GM12878 (cell line): ENCODE results near the gene SRC. TPM values are rescaled to one million over a fixed set of nuclear protein-coding genes. Genes with fewer than 3 reads are reported as not detected.

ENCODE experiments used
- ATAC-seq: fragments of 200-7000 bp; cut with Tn5 transposase; 3 replicates; pipeline ENCODE4 v1.9.1; 2020; ENCODE audit warnings: mild to moderate bottlenecking, moderate library complexity
- BruUV-seq: library from RNA; stranded (reverse); fragments of 400-500 nt; replicated peaks from 2 replicates; lab custom pipeline; 2021; lab: Mats Ljungman, UMichigan
- CTCF ChIA-PET: fragments of 300-600 bp; sonication (Branson Sonifier 250); formaldehyde crosslinking; extraction: SDS; loops from one replicate; lab custom pipeline; 2021; ENCODE audit warnings: inconsistent platforms; lab: Yijun Ruan, JAX
- POLR2A ChIA-PET: fragments of 350-600 bp; formaldehyde crosslinking; extraction: SDS; loops from one replicate; lab custom pipeline; 2021; ENCODE audit warnings: inconsistent platforms; lab: Charles Lee
- RAD21 ChIA-PET: fragments of 300-600 bp; sonication (Branson Sonifier 250); formaldehyde crosslinking; loops from one replicate; lab custom pipeline; 2023; ENCODE audit warnings: antibody characterized with exemption; ENCODE audit not compliant: unreplicated experiment; lab: Charles Lee
- SMC1A ChIA-PET: fragments of 300-600 bp; sonication (Branson Sonifier 250); formaldehyde crosslinking; loops from one replicate; lab custom pipeline; 2023; ENCODE audit not compliant: unreplicated experiment, uncharacterized antibody; lab: Charles Lee
- DNase-seq: peaks from one replicate; pipeline ENCODE4 v3.0.0-alpha.2; 2011; ENCODE audit warnings: low read depth, low spot score
- FAIRE-seq: peaks from 3 replicates; lab custom pipeline; 2011; peaks lifted over from hg19 to GRCh38; lab: Jason Lieb, UNC
- H2AFZ ChIP-seq: 2 replicates; pipeline ENCODE4 v1.6.0; 2011; ENCODE audit warnings: low read depth, low read length, control low read depth; ENCODE audit not compliant: control insufficient read depth
- H3K27ac ChIP-seq: 2 replicates; pipeline ENCODE4 v1.5.1; 2011; ENCODE audit warnings: control low read depth; ENCODE audit not compliant: control insufficient read depth, insufficient read depth
- H3K27me3 ChIP-seq, 2 experiments: replicated peaks in 1 of 2; 2 replicates each; pipeline versions ENCODE4 v1.6.0 to v1.6.1; 2011; ENCODE audit warnings: low read length in 1 of 2; ENCODE audit not compliant: control insufficient read depth in 2 of 2, insufficient read depth in 2 of 2
- H3K36me3 ChIP-seq, 2 experiments: 2 replicates each; pipeline ENCODE4 v1.5.1; 2011; ENCODE audit warnings: low read length in 1 of 2; ENCODE audit not compliant: control insufficient read depth in 2 of 2, insufficient read depth in 2 of 2
- H3K4me1 ChIP-seq: 2 replicates; pipeline ENCODE4 v1.6.1; 2011; ENCODE audit warnings: mild to moderate bottlenecking, low read length, moderate library complexity, mixed read lengths; ENCODE audit not compliant: control insufficient read depth, insufficient read depth
- H3K4me2 ChIP-seq: 2 replicates; pipeline ENCODE4 v1.6.0; 2011; ENCODE audit warnings: control low read depth; ENCODE audit not compliant: control insufficient read depth, insufficient read depth
- H3K4me3 ChIP-seq: fragments of 200-600 bp; sonication (generic); 2 replicates; pipeline ENCODE4 v1.5.1; 2016
- H3K79me2 ChIP-seq: 2 replicates; pipeline ENCODE4 v1.6.0; 2011; ENCODE audit warnings: low read length; ENCODE audit not compliant: control insufficient read depth, insufficient read depth
- H3K9ac ChIP-seq: 2 replicates; pipeline ENCODE4 v1.8.0; 2011; ENCODE audit warnings: low read length, control low read depth, mixed read lengths; ENCODE audit not compliant: control insufficient read depth, insufficient read depth
- H3K9me3 ChIP-seq: replicated peaks from 3 replicates; pipeline ENCODE4 v1.5.1; 2011; ENCODE audit warnings: mild to moderate bottlenecking, low read length; ENCODE audit not compliant: control insufficient read depth, insufficient read depth
- H4K20me1 ChIP-seq: 2 replicates; pipeline ENCODE4 v1.6.0; 2011; ENCODE audit not compliant: control insufficient read depth, insufficient read depth
- ATF7 ChIP-seq: fragments of 450-650 bp; IDR thresholded peaks from 2 replicates; pipeline ENCODE4 v1.6.1; 2016; ENCODE audit warnings: low read depth, mild to moderate bottlenecking
- CTCF ChIP-seq, 3 experiments: IDR thresholded peaks in 2 of 3; conservative IDR thresholded peaks in 1 of 3; 2 replicates each; pipeline ENCODE4 v1.5.1; 2011; ENCODE audit warnings: low read depth in 3 of 3, low read length in 3 of 3, mild to moderate bottlenecking in 3 of 3, control low read depth in 2 of 3, moderate library complexity in 2 of 3, inconsistent platforms in 1 of 3, mixed read lengths in 1 of 3; ENCODE audit not compliant: control insufficient read depth in 2 of 3, insufficient read depth in 1 of 3; ENCODE audit errors: extremely low read depth in 1 of 3
- ETV6 ChIP-seq, 2 experiments: fragments of 450-650 bp in 1 of 2; IDR thresholded peaks in 1 of 2; conservative IDR thresholded peaks in 1 of 2; 2 replicates each; pipeline ENCODE4 v1.6.1; 2014; ENCODE audit warnings: antibody characterized with exemption in 1 of 2, borderline replicate concordance in 1 of 2, low read depth in 1 of 2, mild to moderate bottlenecking in 1 of 2, moderate library complexity in 1 of 2
- GATAD2B ChIP-seq: fragments of 450-650 bp; conservative IDR thresholded peaks from 2 replicates; pipeline ENCODE4 v1.6.1; 2017; ENCODE audit warnings: low read depth, mild to moderate bottlenecking, moderate library complexity
- IKZF1 ChIP-seq: fragments of 450-650 bp; conservative IDR thresholded peaks from 2 replicates; pipeline ENCODE4 v1.6.1; 2017; ENCODE audit warnings: antibody characterized with exemption, mild to moderate bottlenecking
- KAT2A ChIP-seq: conservative IDR thresholded peaks from 2 replicates; pipeline ENCODE4 v1.6.1; 2011; ENCODE audit warnings: low read depth, low read length; ENCODE audit not compliant: control insufficient read depth
- LARP7 ChIP-seq: fragments of 450-650 bp; IDR thresholded peaks from 2 replicates; pipeline ENCODE4 v1.6.1; 2017; ENCODE audit warnings: mild to moderate bottlenecking
- MEF2B ChIP-seq: fragments of 450-650 bp; IDR thresholded peaks from 2 replicates; pipeline ENCODE4 v1.6.1; 2018; ENCODE audit warnings: mild to moderate bottlenecking, moderate library complexity; ENCODE audit not compliant: partially characterized antibody, poor library complexity, severe bottlenecking
- MYB ChIP-seq: fragments of 150-350 bp; IDR thresholded peaks from 2 replicates; pipeline ENCODE4 v1.6.1; 2014; ENCODE audit warnings: mild to moderate bottlenecking, low read depth, low read length, borderline replicate concordance
- PAX5 ChIP-seq: IDR thresholded peaks from 2 replicates; pipeline ENCODE4 v1.6.1; 2011; ENCODE audit warnings: low read depth, low read length, borderline replicate concordance
- POLR2A ChIP-seq: IDR thresholded peaks from 2 replicates; pipeline ENCODE4 v1.6.1; 2011; ENCODE audit warnings: low read depth, mild to moderate bottlenecking, low read length
- RB1 ChIP-seq: fragments of 450-650 bp; formaldehyde crosslinking; IDR thresholded peaks from 2 replicates; pipeline ENCODE4 v1.6.1; 2017; ENCODE audit warnings: mild to moderate bottlenecking, borderline replicate concordance
- SMAD1 ChIP-seq: fragments of 450-650 bp; IDR thresholded peaks from 2 replicates; pipeline ENCODE4 v1.6.1; 2018; ENCODE audit warnings: mild to moderate bottlenecking, low read depth; ENCODE audit not compliant: partially characterized antibody
- SUPT20H ChIP-seq: IDR thresholded peaks from 2 replicates; pipeline ENCODE4 v1.6.1; 2011; ENCODE audit warnings: low read depth, mild to moderate bottlenecking, low read length, moderate library complexity, borderline replicate concordance; ENCODE audit not compliant: control insufficient read depth
- TAF1 ChIP-seq: IDR thresholded peaks from 2 replicates; pipeline ENCODE4 v1.6.1; 2011; ENCODE audit warnings: mild to moderate bottlenecking, low read depth, low read length, borderline replicate concordance
- USF2 ChIP-seq: IDR thresholded peaks from 2 replicates; pipeline ENCODE4 v1.6.1; 2011; ENCODE audit warnings: low read depth, low read length, improper control_type of control experiment, borderline replicate concordance
- WRNIP1 ChIP-seq: IDR thresholded peaks from 2 replicates; pipeline ENCODE4 v1.6.1; 2011; ENCODE audit warnings: low read depth, low read length, improper control_type of control experiment, borderline replicate concordance
- ZNF274 ChIP-seq: IDR thresholded peaks from one replicate; pipeline ENCODE4 v1.8.0; 2011; ENCODE audit not compliant: insufficient read length, insufficient read depth
- WGBS: methylation state at CpG from one replicate; pipeline ENCODE4 v1.1.6; 2016; ENCODE audit warnings: low lambda C conversion rate; ENCODE audit not compliant: insufficient replicate concordance, insufficient coverage; ENCODE audit errors: missing lambda C conversion rate; 5-methylcytosine and 5-hydroxymethylcytosine counted together
- in situ Hi-C: fragments of 300-500 bp; cut with MboI; formaldehyde crosslinking; loops from 9 replicates; pipeline ENCODE4 v1.14.3; 2018; ENCODE audit warnings: mixed read lengths
- intact Hi-C: fragments of 100-400 bp; cut with micrococcal nuclease; formaldehyde crosslinking; loops from one replicate; pipeline ENCODE4 v1.14.2; 2022; ENCODE audit not compliant: unreplicated experiment
- polyA plus RNA-seq, 11 experiments: library from polyadenylated mRNA; depleted of rRNA in 4 of 11; unstranded in 6 of 11; stranded (reverse) in 5 of 11; fragments of >200 nt; fragmentation: Nextera tagmentation in 4 of 11; fragmentation: Illumina TruSeq in 1 of 11; extraction: Ambion mirVana in 4 of 11; extraction: Trizol in 1 of 11; gene quantifications; 1 replicate in 1 of 11; 2 replicates in 10 of 11; pipeline versions ENCODE4 v1.2.1 to v1.2.3, GENCODE V29; 2011 to 2016; ENCODE audit warnings: inconsistent platforms in 2 of 11, missing spikeins in 2 of 11, low read depth in 1 of 11
- total RNA-seq, 4 experiments: library from RNA; depleted of rRNA in 3 of 4; stranded (reverse); fragments of >200 nt in 3 of 4; fragmentation: Illumina TruSeq in 1 of 4; extraction: Trizol in 1 of 4; gene quantifications; 2 replicates each; pipeline versions ENCODE4 v1.2.1 to v1.2.3, GENCODE V29; 2013 to 2021
- TF ChIP-seq, protein P1 (sequence below): IDR thresholded peaks from 2 replicates; pipeline ENCODE4 v1.6.1; 2011; ENCODE audit warnings: mild to moderate bottlenecking, low read depth, low read length, moderate library complexity; ENCODE audit not compliant: insufficient replicate concordance

SRC gene
- total and polyA plus RNA-seq, 10 of the 15 experiments (the other 5 are each of a cell fraction or from before 2014, with no cell fraction given): 0.60 to 71.3 (median 27.2) TPM

DNA sequence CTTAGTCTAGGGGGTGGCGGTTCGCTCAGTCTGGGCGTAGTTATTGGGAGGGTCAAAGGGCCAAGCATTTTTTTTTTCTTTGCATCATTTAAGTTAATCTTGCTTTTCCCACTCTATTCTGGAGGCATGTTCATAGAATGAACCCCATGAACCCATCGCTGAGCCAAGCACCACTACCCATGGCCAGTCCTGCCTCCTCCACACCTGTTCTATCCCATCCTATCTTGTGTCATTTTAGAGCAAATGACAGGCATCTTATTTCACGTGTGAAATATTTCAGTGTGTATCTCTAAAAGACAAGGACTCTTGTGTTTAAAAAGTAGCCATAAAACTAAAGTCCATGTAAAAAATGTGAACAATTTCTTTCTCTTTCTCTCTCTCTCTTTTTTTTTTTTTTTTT is 13.9 kb downstream of the SRC start:
- no peaks in the 10 kb centered on the region for H3K27me3 ChIP-seq
- intact Hi-C loops: no loop called here
- TF ChIP-seq MYB: no peak
- TF ChIP-seq ATF7: no peak
- TF ChIP-seq, protein P1, sequence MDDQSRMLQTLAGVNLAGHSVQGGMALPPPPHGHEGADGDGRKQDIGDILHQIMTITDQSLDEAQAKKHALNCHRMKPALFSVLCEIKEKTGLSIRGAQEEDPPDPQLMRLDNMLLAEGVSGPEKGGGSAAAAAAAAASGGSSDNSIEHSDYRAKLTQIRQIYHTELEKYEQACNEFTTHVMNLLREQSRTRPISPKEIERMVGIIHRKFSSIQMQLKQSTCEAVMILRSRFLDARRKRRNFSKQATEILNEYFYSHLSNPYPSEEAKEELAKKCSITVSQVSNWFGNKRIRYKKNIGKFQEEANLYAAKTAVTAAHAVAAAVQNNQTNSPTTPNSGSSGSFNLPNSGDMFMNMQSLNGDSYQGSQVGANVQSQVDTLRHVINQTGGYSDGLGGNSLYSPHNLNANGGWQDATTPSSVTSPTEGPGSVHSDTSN: no peak
- no peak for TF ChIP-seq ETV6 (conservative IDR thresholded peaks at IDR 0.05 in 1 of 2, IDR thresholded peaks at IDR 0.05 in 1 of 2; ENCODE audit: borderline replicate concordance in 1 of 2, low read depth in 1 of 2)
- TF ChIP-seq LARP7: no peak
- TF ChIP-seq GATAD2B: no peak
- TF ChIP-seq SMAD1: no peak
- TF ChIP-seq POLR2A: no peak
- no peak for TF ChIP-seq WRNIP1
- TF ChIP-seq MEF2B: no peak
- TF ChIP-seq SUPT20H: no peak
- TF ChIP-seq TAF1: no peak
- TF ChIP-seq KAT2A: no peak
- TF ChIP-seq CTCF (IDR thresholded peaks at IDR 0.05 in 2 of 3, conservative IDR thresholded peaks at IDR 0.05 in 1 of 3; ENCODE audit: control insufficient read depth in 2 of 3, extremely low read depth in 1 of 3, insufficient read depth in 1 of 3, low read depth in 3 of 3, low read length in 3 of 3): no peak
- TF ChIP-seq RB1: no peak
- no peak for TF ChIP-seq PAX5
- no peak for TF ChIP-seq USF2
- no peak for TF ChIP-seq IKZF1
- no peak for TF ChIP-seq ZNF274
- H3K4me3 ChIP-seq: no peak overlapping the region
- ChIA-PET SMC1A (interaction anchor here (0.6 to 1.7 kb wide), 3 partner anchors 12 to 455 kb away, joined by 3 to 6 read pairs (median 3); no protein-coding TSS in a partner anchor), POLR2A (interaction anchor here (0.6 kb wide), 1 partner anchor 123 kb away, joined by 4 read pairs; no protein-coding TSS in a partner anchor), CTCF (interaction anchor here (1.1 kb wide), 1 partner anchor 15 kb away, joined by 3 read pairs; no protein-coding TSS in a partner anchor), RAD21 (interaction anchor here (0.5 to 1.6 kb wide), 2 partner anchors 89 to 167 kb away, joined by 3 to 7 read pairs; no protein-coding TSS in a partner anchor)
- FAIRE-seq (no peak), DNase-seq (no peak), ATAC-seq (no peak)
- no peak overlapping the region for H3K4me2 ChIP-seq
- in situ Hi-C loops: loop anchor here (5.0 kb wide), 1 partner anchor 48 kb away; no protein-coding TSS in a partner anchor
- peaks cover 84% of the 10 kb centered on the region for H3K79me2 ChIP-seq
- no peak overlapping the region for H2AFZ ChIP-seq
- H3K4me1 ChIP-seq: peaks cover 53% of the 10 kb centered on the region
- 0 out of 2 replicates have a peak, but pooled peaks cover 3% of the 10 kb centered on the region for H4K20me1 ChIP-seq
- H3K36me3 ChIP-seq: peaks cover 10 to 37% of the 10 kb centered on the region in 2 experiments; a peak in 3 of 4 replicates
- no peak overlapping the region for H3K9ac ChIP-seq
- H3K27ac ChIP-seq: no peak overlapping the region
- no peaks in the 10 kb centered on the region for H3K9me3 ChIP-seq
- 78% methylated on average over 5 of the region's 5 CpGs for WGBS
- BruUV-seq: no TSS peak
